Activated CD8-positive, alpha-beta memory T cell treated with anti-CD3 and anti-CD28 coated beads for 48 hours (primary cell): ENCODE data around the gene DEDD2.

ENCODE experiments used
- DNase-seq, 3 experiments: peaks; one replicate each; pipeline ENCODE4 v3.0.0-alpha.2; 2020; ENCODE audit warnings: low read depth in 2 of 3, low spot score in 2 of 3

Gene DEDD2

DNA sequence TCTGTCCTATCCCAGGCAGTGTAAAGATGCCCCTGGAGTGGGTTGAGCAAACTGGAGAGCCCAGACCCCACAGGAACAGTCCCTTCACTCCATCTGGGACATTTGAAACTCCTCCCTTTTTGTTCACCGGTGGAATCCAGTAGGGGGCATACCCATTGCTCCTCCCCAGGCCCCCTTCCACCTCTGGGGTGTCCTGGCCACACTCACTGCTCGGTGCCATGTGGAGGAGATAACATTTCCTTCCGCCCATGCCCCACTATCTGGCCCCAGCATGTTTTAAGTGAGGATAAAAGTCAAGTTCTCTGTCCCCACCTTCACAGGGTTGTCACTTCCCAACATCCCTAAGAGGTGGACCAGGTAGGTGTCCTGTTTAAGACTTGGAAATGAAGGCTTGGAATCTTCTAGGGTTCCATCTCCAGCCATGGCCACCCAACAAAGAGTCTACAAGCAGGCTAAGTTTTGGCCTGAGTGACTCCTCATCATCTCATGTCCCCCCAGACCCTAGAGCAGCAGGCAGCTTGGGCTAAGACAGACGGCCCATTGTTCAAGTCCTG lies 11.9 kb upstream of the DEDD2 start:
- no peak for DNase-seq

DNA sequence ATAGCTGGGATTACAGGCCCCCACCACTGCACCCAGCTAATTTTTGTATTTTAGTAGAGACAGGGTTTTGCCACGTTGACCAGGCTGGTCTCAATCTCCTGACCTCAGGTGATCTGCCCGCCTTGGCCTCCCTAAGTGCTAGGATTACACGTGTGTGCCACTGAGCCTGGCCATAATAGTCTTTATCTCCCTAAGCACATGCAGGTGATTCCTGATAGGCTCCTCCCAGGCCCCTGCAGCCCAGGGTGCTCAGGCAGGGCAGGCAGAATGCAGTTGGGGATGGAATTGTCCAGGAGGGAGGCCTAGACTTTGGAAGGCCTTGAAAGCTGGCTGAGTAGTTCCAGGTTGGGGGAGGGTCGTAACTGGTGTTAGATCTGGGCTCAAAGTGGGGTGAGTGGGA lies 11.2 kb upstream of the DEDD2 start:
- DNase-seq: no peak

DNA sequence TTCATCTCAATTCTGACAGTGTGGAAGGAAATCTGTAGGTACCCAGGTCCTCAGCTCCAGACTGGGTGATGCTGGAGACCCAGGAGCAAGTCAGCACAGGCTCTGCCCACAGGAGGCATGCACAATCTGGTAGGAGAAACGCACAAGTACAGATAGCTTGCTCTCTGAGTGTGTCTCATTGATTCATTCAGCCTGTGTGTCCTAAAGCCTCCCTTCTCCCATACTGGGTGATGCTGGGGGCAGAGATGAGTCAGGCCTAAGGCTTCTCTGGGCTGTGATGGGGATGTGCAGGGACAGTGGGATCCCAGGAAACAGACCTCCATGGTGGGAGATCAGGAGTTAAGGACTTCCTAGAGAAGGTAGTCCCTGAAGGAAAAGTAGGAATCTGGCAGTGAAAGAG lies 9.4 kb upstream of the DEDD2 start:
- DNase-seq: no peak

DNA sequence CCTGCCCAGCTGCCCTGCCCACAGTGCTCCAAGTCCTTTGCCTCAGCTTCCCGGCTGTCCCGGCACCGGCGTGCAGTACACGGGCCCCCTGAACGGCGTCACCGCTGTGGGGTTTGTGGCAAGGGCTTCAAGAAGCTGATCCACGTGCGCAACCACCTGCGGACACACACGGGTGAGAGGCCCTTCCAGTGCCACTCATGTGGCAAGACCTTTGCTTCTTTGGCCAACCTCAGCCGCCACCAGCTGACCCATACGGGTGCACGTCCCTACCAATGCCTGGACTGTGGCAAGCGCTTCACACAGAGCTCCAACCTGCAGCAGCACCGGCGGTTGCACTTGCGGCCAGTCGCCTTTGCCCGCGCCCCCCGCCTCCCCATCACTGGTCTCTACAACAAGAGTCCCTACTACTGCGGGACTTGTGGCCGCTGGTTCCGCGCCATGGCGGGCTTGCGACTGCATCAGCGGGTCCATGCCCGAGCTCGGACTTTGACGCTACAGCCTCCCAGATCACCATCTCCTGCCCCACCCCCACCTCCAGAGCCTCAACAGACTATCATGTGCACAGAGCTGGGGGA lies 8.3 kb upstream of the DEDD2 start:
- no peak for DNase-seq

DNA sequence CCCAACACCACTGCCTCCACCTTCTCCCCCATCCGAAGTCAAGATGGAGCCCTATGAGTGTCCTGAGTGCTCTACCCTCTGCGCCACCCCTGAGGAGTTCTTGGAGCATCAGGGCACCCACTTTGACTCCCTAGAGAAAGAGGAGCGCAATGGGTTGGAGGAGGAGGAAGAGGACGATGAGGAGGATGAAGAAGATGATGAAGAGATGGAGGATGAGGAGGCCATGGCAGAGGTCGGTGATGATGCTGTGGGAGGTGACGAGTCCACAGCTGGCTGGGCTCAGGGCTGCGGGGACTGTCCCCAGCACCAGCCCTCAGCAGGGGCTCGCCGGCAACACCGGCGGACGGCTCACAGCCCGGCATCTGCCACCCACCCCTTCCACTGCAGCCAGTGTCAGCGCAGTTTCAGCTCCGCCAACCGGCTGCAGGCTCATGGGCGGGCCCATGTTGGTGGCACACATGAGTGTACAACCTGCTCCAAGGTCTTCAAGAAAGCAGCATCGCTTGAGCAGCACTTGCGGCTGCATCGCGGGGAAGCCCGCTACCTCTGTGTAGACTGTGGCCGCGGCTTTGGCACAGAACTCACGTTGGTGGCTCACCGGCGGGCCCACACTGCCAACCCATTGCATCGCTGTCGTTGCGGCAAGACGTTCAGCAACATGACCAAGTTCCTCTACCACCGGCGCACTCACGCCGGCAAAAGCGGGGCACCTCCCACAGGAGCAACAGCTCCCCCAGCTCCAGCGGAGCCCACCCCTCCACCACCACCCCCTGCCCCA lies 7.7 kb upstream of the DEDD2 start:
- no peak for DNase-seq

DNA sequence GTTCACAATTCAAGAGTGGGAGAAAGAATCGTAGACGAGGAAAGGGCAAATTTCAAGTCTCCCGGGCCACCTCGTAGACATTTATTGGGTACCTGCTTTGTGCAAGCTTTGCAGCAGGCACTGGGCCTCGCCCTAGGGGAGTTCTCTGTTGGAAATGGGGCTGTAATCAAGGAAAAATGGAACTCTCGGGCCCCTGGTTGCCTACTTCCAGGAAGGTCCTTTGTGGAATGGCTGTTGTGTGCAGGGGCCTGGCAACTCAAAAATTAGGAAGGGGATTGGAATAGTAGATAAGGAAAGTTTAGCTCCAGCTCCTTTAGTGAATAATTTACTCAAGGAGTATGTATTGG lies 3.2 kb upstream of the DEDD2 start:
- no peak for DNase-seq

DNA sequence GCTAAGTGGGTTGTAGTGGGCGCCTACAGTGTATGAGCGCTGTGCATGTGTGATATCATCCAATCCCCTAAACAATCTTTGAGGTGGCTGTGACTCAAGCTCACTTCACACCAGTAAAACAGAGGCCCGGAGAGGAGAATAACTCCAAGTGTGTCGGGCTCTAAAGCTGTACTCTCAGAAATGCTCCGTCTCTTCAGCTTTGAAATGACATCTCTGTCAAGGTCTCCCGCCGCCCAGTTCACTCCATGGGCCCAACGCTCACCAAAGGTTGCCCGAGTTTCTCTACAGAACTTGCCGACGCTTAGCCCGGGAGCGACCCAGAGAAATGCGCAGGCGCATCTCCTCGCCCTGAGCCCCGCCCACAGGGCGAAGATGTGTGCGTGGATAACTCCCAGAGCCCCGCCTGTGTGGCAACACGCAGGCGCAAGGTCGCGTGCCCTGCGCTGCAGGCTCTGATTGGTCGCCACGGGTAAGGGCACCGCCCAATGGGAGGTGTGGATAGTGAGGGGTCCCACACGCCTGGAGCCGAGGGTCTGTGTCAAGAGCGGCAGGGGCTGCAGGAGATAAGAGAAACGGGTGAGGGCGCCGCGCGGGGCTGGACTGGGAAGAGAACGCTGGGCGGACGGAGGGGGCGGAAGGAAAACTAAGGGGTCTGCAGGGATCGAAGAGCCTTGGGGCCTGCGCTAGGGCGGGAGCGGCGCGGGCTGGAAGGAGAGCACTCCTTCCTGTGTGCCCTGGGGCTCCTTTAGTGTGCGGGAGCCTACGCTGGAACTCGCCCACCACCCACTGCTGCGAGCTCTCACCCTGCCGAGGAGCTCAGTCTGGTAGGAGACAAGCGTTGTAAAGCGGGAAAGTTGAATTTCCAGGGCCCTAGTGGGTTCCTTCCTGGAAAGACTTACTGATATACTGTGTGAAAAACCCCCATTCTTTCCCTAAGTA lies 2.6 kb upstream of the DEDD2 start, which contains the start of gene ZNF526:
TSS of gene ZNF526 (plus strand) at position 501 of the 939 bp plus-strand sequence. CDS start 4,092 bp downstream, outside the sequence.
- peak; percentile 76 to 95 (median 88) for DNase-seq

DNA sequence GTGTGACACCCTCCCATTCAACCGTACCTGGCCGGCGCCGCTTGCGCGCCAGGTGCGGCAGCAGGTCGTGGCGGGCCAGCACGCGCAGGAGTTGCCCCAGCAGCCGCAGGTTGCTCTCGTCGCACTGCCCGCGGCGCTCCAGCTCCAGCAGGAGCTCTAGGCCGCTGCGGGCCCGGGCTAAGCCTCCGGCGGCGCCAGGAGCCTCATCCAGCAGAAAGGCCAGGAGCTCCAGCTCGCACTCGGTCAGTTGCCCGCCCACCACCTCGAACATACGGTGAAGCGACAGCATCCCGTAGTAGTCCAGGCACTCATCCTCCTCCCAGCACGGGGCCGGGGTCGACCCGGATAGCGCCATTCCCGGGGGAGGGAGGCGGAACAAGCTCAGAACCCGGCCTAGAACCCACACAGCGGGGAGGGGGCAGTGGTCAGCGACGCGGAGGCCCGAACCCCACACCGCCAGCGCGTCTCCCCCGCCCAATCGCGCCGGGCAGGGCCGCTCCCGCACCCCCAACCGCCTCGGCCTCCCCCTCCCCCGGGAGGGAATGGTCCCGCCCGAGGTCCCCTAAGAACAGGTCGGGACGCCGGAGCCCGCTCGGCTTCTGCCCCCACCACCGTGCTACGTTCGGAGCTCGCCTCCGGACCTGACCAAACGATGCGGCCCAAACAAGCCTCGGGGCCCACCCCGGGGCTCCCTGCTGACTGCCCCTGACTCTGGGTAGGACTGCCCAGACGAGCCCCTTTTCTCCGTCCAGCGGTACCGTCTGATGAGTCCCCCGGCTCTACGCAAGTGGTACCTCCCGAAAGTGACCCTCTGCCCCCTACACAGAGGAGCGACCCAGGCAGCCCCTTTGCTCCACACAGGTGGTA lies 591 bp downstream of the DEDD2 start:
- DNase-seq: no peak

DNA sequence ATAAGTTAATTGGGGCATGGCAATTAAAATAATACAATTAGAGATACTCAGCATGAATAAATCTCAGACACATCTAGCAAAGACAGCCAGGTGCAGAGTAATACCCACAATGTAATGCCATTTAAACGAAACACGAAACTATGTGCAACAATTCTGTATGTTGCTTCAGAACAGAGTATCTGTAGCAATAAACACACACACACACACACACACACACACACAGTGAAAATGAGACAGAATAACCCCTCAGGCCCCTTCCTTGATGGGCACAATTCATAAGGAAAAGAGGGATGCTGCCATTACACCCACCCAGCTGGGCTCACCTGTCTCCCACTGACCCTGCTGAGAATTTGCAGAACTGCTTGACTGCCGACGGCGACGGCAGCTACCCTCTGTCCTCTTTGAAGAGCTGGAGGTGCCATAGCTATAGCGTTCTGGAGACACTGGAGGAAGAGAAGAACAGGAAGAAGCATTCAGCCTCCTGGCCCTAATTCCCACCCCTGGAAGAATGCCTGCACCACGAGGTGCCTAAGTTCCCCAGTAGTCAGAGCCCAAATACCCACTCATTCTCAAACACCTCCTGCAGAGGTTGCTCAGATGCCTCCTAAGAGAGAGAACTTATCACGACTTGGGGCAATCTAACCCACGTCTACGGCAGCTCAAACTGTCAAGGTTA lies 2.5 kb downstream of the DEDD2 start:
- no peak for DNase-seq

DNA sequence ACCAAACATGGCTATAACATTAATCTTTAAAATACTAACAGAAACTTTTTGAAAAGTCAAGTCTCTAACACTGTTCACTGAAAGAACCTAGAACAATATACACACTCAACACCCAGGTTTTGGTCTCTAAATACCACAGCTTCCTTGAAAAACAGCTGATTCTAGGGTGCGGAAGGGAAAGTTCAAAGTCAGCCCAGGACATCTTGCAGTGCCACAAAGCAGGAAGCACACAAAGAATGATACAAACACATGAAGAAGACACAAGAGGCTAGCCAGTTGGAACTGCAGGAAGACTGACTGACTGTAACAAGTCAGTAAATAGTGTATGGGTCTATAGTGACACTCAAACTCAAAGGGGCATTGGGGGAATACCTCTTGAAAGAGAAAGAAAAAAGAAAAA lies 4.6 kb downstream of the DEDD2 start:
- no peak for DNase-seq

DNA sequence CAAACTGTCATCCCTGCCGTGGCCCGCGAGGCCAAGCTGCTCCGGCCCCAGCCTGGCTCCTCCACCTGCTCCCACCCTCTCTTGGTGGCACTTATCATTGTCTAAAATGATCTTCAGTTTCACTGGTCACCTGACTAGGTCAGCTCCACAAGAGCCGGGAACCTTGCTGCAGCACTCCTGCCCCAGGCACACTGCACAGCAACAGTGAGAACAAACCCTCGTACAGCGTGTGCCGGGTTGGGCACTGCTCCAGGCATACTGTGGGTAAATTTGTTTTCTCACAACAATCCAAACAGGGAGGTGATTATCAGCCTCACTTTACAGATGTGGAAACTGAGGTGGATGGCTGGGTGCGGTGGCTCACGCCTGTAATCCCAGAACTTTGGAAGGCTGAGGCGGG lies 8.9 kb downstream of the DEDD2 start:
- DNase-seq: no peak

DNA sequence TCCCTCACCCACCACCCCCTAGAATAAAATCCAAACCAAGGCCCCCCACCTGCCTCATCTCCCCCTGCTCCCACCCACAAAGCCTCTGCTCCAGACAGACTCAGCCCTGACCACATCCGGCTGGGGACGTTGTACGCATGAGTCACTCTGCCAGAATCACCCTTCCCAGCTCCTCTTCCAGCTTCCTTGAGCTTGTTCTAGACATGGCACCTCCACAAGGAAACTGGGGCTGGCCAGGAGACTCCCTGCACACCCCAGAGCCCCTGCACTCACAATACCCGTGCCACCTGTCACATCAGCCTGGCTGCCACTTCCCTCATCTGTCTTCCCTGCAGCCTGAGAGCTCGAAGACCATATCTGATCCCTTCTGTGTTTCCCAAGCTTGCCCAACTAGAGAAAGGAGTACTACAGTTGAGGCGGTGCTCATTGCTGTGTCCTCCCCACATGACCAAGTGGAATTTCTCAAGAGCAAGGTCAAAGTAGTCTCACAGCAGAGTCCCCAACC lies 9.7 kb downstream of the DEDD2 start:
- DNase-seq: no peak

DNA sequence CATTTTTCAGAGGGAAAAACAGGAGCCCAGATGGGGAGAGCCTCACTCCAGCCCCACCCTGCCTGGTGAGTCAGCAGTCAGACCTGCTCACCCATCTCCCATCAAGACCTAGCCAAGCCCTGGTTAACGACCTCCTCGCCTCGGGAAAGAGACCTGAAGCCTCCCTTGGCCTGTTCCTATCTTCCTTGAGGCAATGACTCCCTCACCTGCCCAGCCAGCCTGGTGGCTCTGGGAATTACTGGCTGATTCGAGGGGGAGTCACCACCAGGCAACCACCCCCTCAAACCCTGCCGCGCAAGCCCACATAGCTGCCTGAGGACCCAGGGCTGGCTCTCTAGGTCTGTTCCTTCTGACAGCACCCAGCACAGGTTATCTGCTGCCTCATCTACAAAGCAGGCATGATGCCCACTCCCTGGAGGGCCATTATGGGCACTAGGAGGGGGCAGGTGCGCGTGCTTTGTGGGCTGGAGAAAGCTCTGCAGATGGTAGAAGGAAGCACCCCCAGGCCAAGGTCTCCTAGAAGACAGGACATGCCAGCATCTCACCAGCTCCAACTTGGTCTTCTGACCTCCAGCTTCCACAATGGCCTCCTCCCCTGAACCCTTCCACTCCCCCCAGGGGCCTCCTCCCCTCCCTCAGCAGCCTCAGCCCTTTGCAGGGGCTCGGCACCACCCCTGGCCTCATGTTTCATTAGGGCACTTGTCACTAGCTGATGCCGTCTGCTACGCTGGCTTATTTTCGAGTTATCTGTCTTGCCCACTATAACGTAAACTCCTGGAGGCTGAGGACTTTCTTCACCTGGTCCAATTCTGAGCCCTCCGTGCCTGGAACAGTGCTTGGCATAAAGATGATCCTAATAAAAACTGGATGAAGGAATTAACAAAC lies 10.4 kb downstream of the DEDD2 start:
- no peak for DNase-seq

DNA sequence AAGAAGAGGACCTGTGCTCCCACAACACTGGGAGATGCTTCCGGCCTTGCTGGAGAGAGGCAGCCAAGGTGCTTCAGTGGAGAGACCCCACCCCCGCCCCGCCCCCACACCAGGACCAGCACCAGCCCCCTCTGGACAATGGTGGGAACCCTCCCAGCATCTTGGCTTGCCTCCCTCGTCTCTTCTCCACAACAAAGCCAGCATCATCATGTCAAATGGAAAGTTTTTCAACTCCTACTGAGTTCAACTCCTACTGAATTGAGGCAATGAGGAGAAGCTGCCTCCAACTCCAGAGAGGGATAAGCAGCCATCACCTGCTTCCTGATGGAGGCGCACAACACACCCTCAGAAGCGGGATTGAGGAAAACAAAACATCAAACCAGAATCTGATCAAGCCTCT lies 12.8 kb downstream of the DEDD2 start:
- no peak for DNase-seq

DNA sequence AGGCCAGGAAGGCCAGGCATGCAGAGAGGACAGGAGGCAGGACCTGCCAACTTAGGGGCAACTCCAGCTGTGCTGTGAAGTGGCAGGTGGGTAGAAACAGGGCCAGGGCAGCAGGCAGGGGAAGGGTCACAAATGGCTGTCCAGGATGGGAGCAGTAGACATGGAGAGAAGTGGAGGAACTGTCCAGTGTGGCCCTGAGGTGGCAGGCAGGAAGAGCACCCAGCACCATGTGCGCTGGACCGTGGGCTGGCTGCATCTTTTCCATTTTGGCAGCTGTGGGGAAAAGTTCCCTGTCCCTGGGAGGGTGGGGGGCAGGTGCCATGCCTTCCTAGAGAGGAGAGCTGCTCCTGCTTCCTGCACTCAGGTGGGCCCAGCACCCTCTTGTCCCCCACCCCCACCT lies 13.8 kb downstream of the DEDD2 start:
- no peak for DNase-seq

DNA sequence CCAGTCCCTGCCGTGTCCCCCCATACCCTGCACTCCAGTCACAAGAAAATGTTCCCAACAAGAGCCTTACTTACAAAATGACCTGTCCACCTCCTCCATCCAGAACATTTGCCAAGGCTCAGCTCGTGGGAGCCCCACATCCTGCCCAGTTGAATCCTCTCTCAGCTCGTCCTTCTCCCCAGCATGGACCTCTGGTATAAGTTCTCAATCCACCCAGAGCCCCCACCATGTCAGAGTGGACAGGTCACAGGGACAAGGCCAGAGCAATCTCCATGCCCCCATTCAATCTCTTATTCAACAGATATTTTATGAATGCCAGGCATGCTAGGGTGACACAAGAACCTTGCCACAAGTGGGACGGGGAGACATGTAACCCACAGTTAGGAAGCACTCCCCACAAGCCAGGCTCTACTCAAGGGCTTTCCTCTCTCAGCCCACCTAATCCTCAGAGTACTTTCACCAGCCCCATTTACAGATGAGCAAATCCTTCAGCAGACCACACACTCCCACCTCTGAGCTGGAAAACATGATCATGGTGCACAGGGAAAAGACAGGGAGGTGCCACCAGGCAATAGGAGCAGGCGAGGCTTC lies 15.1 kb downstream of the DEDD2 start:
- DNase-seq: no peak

DNA sequence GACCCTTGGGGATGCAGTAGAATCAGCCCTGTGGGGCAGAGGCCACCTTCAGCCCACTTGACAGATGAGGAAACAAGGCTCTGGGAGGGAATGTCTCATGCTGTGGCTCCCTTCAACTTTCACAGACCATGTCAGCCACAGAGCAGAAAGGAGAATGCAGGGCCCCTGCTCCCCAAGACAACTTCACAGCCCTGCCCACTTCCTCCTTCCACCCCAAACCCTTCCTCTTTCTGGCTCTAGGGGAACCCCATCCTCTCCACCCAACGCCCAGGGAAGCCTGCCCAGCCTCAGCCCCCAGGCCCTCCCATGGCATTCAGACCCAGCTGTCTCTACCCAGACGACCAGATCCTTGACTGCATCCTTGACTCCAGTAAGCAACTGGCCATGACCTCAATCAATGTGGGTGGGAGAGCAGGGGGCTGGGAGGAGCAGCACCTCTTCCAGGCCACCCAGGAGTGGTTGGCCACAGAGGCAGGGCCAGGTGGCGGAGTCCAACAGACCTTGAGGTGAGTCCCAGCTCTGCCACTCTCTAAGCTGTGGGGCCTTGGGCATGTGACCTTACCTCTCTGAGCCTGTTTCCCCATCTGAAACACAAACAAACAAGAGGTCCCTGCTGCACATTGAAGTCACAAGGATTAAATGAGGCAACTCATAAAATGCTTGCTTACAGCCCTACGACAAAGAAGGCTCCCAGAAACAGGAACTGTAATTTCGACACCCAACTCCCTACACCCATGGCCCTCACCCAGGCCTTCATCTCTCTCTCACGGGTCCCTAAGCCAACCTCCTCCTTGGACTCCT lies 15.8 kb downstream of the DEDD2 start:
- DNase-seq: no peak
